Hematopoietic multipotent progenitor cell (in vitro differentiated cells): Measurements from ENCODE around the gene TAF1D. TPM values are rescaled to one million over a fixed set of nuclear protein-coding genes. Genes with fewer than 3 reads are reported as not detected.
A peak's percentile ranks its signal among the peaks of the same experiment; 100 is the strongest.

Experiments used
- DNase-seq, 3 donors: peaks; one replicate each; pipeline ENCODE4 v3.0.0-alpha.2; 2011 to 2015; ENCODE audit warnings: low read depth in 2 of 3, low spot score in 2 of 3
- small RNA-seq: library from RNA; depleted of rRNA; stranded (forward); fragments of <200 nt; gene quantifications from one replicate; pipeline ENCODE3, GENCODE V24; 2012
- total RNA-seq: library from RNA; depleted of rRNA; stranded (reverse); fragments of >200 nt; gene quantifications from one replicate; pipeline ENCODE4 v1.2.3, GENCODE V29; 2012

Gene TAF1D
- total RNA-seq, 1 donor = 111 TPM

- no peak for DNase-seq
Observed at GRCh38 chr11:93727985-93728791, 13.1 kb downstream of the TAF1D start.

- DNase-seq = no peak
Observed at GRCh38 chr11:93724089-93724488, 17.2 kb downstream of the TAF1D start.

- no peak for DNase-seq
Observed at GRCh38 chr11:93720522-93720921, 20.8 kb downstream of the TAF1D start.

DNA sequence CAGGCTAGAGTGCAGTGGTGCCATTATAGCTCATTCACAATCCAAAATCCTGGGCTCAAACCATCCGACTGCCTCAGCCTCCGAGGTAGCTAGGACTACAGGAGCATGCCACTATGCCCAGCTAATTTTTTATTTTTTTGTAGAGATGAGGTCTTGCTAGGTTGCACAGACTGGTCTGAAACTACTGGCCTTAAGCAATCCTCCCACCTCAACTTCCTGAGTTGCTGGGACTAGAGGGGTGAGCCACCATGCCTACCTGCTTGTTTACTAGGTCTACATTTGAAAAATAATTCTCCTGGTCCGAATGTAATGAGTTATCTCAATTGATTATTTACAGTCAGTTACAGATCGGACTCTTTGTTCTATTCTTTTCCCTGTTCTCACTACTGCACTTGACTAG is 22.0 kb downstream of the TAF1D start:
- DNase-seq = no peak

DNA sequence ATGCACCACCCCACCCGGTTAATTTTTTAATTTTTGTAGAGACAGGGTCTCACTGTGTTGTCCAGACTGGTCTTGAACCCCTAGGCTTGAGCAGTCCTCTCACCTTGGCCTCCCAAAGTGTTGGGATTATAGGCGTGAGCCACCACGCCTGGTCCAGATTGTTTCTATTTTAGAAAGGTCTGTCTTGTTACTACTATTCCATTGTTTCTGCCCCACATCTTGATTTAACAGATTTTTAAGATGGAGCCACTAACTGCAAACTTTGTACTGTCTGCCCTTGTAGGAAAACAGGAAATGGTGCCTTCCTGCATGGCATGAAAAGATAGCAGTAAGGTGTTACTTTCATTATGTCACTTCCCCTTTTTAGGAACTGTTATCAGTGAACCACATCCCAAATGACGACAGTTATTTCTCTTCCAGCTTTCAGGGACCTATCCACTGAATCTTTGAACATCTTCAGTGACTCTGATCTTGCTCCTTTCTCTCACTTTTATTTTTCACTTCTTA is 23.2 kb downstream of the TAF1D start:
- DNase-seq = peak in 2 of 3 donors; percentile 85 to 93

- no peak for DNase-seq
Observed at GRCh38 chr11:93717501-93717900, 23.8 kb downstream of the TAF1D start.

DNA sequence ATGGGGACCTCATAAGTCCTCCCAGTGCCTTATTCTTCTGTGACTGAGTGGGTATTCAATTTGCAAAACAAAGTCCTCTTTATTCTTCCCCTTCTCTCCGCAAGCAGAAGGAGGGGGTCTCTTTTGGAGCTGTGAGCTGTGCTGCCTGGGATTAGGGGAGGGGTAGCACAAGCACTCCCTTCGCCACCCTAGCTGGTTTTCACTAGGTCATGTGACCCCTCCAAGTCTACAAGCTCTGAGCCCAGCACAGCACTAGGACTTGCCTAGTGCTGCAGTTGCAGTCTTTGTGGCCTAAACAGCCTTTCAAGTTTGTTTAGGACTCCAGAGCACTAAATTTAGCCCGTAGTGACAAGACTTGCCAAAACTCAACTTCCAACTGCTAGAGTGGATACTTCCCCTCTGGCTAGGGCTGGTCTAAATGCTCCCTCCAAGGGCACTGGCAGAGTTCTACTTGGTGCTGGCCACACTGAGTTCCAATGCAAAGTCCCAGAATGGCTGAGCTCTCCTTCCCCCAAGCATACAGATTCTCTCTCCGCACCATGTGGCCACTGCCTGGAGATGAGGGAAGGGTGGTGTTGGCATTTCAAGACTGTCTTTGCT is 25.4 kb downstream of the TAF1D start:
- no peak for DNase-seq

GRCh38 chr11:93712678-93713077 is 28.6 kb downstream of the TAF1D start:
- no peak for DNase-seq

DNA sequence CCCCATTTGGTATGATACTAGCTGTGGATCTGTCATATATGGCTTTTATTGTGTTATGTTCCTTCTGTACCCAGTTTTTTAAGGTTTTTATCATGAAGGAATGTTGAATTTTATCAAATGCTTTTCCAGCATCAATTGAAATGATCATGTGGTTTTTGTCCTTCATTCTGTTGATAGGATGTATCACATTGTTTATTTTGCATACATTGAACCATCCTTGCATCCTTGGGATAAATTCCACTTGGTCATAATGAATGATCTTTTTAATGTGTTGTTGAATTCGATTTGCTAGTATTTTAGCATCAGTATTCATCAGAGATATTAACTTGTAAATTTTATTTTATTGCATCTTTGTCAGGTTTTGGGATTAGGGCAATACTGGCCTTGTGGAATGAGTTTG is 31.1 kb downstream of the TAF1D start:
- DNase-seq = no peak

- DNase-seq = no peak
Observed at GRCh38 chr11:93704237-93704636, 37.1 kb downstream of the TAF1D start.

DNA sequence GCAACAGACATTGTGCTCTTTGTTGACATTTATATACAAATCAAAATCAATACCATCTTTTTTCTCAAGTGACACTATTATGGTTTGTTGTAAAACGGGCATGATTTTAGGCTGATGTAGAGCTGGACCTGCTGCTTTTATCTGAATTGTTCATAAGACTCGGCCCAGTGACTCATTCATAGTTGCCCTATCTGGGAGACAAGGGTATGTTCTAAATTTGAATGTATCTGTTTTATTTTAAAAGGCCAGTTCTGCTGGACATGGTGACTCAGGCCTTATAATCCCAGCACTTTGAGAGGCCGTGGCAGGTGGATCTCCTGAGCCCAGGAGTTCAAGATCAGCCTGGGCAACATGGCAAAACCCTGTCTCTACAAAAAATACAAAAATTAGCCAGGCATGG is 40.5 kb downstream of the TAF1D start:
- DNase-seq = no peak

GRCh38 chr11:93697611-93698010 is 43.7 kb downstream of the TAF1D start:
- no peak for DNase-seq

DNA sequence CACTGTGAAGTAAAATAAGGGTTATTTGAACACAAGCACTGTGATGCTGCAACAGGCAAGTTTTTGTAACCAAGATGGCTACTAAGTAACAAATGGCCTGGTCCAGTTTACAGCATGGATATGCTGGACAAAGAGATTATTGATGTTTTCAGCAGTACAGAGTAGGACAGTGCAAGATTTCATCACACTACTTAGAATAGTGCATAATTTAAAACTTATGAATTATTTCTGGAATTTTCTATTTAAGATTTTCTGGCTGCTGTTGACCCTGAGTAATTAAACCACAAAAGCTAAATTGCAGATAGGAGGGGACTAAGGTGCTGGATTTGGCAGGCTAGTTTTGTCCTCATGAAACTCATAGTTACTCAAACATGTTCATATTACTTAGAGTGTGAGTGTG is 46.7 kb downstream of the TAF1D start:
- DNase-seq = no peak

- no peak for DNase-seq
Observed at GRCh38 chr11:93694109-93694508, 47.2 kb downstream of the TAF1D start.

DNA sequence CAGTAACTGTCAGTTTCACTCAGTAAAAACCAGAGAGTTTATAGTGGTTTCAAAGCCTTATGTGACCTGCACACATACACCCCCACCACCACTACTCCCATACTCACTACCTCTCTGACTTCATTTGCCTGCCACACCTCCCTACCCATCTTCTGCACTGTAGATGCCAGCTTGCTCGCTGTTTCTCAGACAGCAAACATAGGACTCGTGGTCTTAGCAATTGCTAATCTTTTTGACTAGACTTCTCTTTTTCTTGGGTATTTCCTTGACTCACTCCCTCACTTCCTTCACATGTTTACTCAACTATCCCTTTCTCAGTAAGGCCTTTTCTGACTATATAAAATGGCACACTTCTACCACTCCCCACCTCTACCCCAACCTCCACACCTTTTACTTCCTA is 52.1 kb downstream of the TAF1D start:
- DNase-seq = no peak

GRCh38 chr11:93686812-93687211 is 54.5 kb downstream of the TAF1D start:
- DNase-seq = no peak

GRCh38 chr11:93686226-93686625 is 55.1 kb downstream of the TAF1D start:
- DNase-seq = no peak

Small RNAs within 50 kb of the gene (small RNA-seq; reads per million reads assigned to genes)
- gene RF00019 (not detected), gene RF00493 (25.2 reads per million, percentile 95 among the genes with 10 or more reads in this experiment), gene SCARNA9 (0.54 reads per million), gene SNORA1 (not detected), gene SNORA18 (not detected), gene SNORA25 (not detected), gene SNORA32 (not detected), gene SNORA40 (not detected), gene SNORA8 (not detected), gene SNORD5 (not detected), gene SNORD6 (2,284 reads per million, percentile 99 among the genes with 10 or more reads in this experiment)

Other genes starting within 250 kb of the TAF1D start
- 8.1 TPM for gene SMCO4, start 198.1 kb downstream of the TAF1D start, total RNA-seq
- 7.0 TPM for gene CEP295, start 79.8 kb downstream of the TAF1D start, total RNA-seq
- gene C11orf54, start 177 bp upstream of the TAF1D start, total RNA-seq = 10.0 TPM
- gene MED17, start 42.8 kb upstream of the TAF1D start, total RNA-seq = 41.5 TPM
- under 0.01 TPM for gene VSTM5, start 109.1 kb upstream of the TAF1D start, total RNA-seq